GM23248 (cell line): ENCODE measurements around the gene EHMT1. TPM values are rescaled to one million over a fixed set of nuclear protein-coding genes. Genes with fewer than 3 reads are reported as not detected.

Experiments used
- DNase-seq: peaks from one replicate; pipeline ENCODE4 v3.0.0-alpha.2; 2015
- H2AFZ ChIP-seq: fragments of 200-600 bp; sonication (generic); 2 replicates; pipeline ENCODE4 v1.6.1; 2016; ENCODE audit warnings: antibody characterized with exemption
- H3F3A ChIP-seq: fragments of 200-600 bp; sonication (generic); 2 replicates; pipeline ENCODE4 v1.6.1; 2016; ENCODE audit warnings: mild to moderate bottlenecking, antibody characterized with exemption, mixed run types; ENCODE audit not compliant: insufficient read depth
- H3K27ac ChIP-seq: fragments of 200-600 bp; sonication (generic); 2 replicates; pipeline ENCODE4 v1.5.1; 2016; ENCODE audit warnings: mild to moderate bottlenecking
- H3K27me3 ChIP-seq: fragments of 200-600 bp; sonication (generic); replicated peaks from 2 replicates; pipeline ENCODE4 v1.6.1; 2016; ENCODE audit warnings: mild to moderate bottlenecking; ENCODE audit not compliant: insufficient read depth
- H3K36me3 ChIP-seq: fragments of 200-600 bp; sonication (generic); 2 replicates; pipeline ENCODE4 v1.6.1; 2016; ENCODE audit warnings: low read depth, mild to moderate bottlenecking
- H3K4me1 ChIP-seq: fragments of 200-600 bp; sonication (generic); 2 replicates; pipeline ENCODE4 v1.6.1; 2016; ENCODE audit warnings: mild to moderate bottlenecking; ENCODE audit not compliant: insufficient read depth
- H3K4me2 ChIP-seq: fragments of 200-600 bp; sonication (generic); one replicate; pipeline ENCODE4 v1.6.1; 2016; ENCODE audit warnings: mild to moderate bottlenecking; ENCODE audit not compliant: unreplicated experiment
- H3K4me3 ChIP-seq: fragments of 200-600 bp; sonication (generic); 2 replicates; pipeline ENCODE4 v1.5.1; 2016; ENCODE audit warnings: mild to moderate bottlenecking
- H3K79me2 ChIP-seq: fragments of 200-600 bp; sonication (generic); 2 replicates; pipeline ENCODE4 v1.6.1; 2016; ENCODE audit warnings: mild to moderate bottlenecking; ENCODE audit not compliant: insufficient read depth
- H3K9ac ChIP-seq: fragments of 200-600 bp; sonication (generic); 2 replicates; pipeline ENCODE4 v1.6.1; 2016; ENCODE audit warnings: mild to moderate bottlenecking
- H3K9me2 ChIP-seq: fragments of 200-600 bp; sonication (generic); 2 replicates; pipeline ENCODE4 v1.6.1; 2016; ENCODE audit warnings: mixed run types, mild to moderate bottlenecking, moderate library complexity; ENCODE audit not compliant: insufficient read depth
- H3K9me3 ChIP-seq: fragments of 200-600 bp; sonication (generic); one replicate; pipeline ENCODE4 v1.6.1; 2017; ENCODE audit warnings: low read depth
- H4K20me1 ChIP-seq: fragments of 200-600 bp; sonication (generic); 2 replicates; pipeline ENCODE4 v1.6.0; 2016; ENCODE audit not compliant: insufficient read depth
- EZH2 ChIP-seq: fragments of 200-600 bp; sonication (generic); IDR thresholded peaks from 2 replicates; pipeline ENCODE4 v1.6.1; 2018; ENCODE audit warnings: antibody characterized with exemption, mild to moderate bottlenecking; ENCODE audit not compliant: insufficient read depth, poor library complexity, severe bottlenecking
- EZH2phosphoT487 ChIP-seq: fragments of 200-600 bp; sonication (generic); IDR thresholded peaks from 2 replicates; pipeline ENCODE4 v1.6.1; 2018; ENCODE audit warnings: antibody characterized with exemption, moderate library complexity, mild to moderate bottlenecking, low read depth; ENCODE audit not compliant: insufficient read depth
- whole genome bisulfite sequencing, 2 experiments: methylation state at CpG; one replicate each; pipeline ENCODE4 v1.1.6; 2015 to 2017; ENCODE audit warnings: low lambda C conversion rate in 2 of 2, low coverage in 1 of 2; ENCODE audit errors: missing lambda C conversion rate in 2 of 2; 5-methylcytosine and 5-hydroxymethylcytosine counted together
- in situ Hi-C: fragments of 300-500 bp; cut with MboI; formaldehyde crosslinking; loops from 2 replicates; pipeline ENCODE4 v1.15.0; 2020
- polyA plus RNA-seq: library from polyadenylated mRNA; unstranded; fragments of >200 nt; fragmentation: Nextera tagmentation; extraction: Ambion mirVana; gene quantifications from 2 replicates; pipeline ENCODE4 v1.2.1, GENCODE V29; 2016
- total RNA-seq: library from RNA; depleted of rRNA; stranded (reverse); fragments of >200 nt; shearing (Covaris generic); gene quantifications from 2 replicates; pipeline ENCODE4 v1.2.3, GENCODE V29; 2014

The EHMT1 gene
- total and polyA plus RNA-seq, 2 experiments from 2014 or later = 26.8 to 31.0 TPM

GRCh38 chr9:137795156-137795666 is 176.4 kb downstream of the EHMT1 start:
- WGBS, 2 experiments = 89% methylated on average over 9 of the region's 9 CpGs
- in situ Hi-C loops = no loop called here
- Histone ChIP-seq H3F3A (no peaks in the 10 kb centered on the region), H2AFZ (no peak overlapping the region), H3K9me3 (no peaks in the 10 kb centered on the region), H3K9ac (no peak overlapping the region), H3K27me3 (no peaks in the 10 kb centered on the region), H3K27ac (no peak overlapping the region), H3K36me3 (peaks cover 28% of the 10 kb centered on the region), H3K4me2 (no peak overlapping the region), H3K9me2 (no peaks in the 10 kb centered on the region), H3K4me1 (no peaks in the 10 kb centered on the region), H3K79me2 (no peaks in the 10 kb centered on the region), H4K20me1 (no peaks in the 10 kb centered on the region), H3K4me3 (no peak overlapping the region)
- TF ChIP-seq EZH2 = no peak
- TF ChIP-seq EZH2phosphoT487 = no peak
- no peak for DNase-seq

DNA sequence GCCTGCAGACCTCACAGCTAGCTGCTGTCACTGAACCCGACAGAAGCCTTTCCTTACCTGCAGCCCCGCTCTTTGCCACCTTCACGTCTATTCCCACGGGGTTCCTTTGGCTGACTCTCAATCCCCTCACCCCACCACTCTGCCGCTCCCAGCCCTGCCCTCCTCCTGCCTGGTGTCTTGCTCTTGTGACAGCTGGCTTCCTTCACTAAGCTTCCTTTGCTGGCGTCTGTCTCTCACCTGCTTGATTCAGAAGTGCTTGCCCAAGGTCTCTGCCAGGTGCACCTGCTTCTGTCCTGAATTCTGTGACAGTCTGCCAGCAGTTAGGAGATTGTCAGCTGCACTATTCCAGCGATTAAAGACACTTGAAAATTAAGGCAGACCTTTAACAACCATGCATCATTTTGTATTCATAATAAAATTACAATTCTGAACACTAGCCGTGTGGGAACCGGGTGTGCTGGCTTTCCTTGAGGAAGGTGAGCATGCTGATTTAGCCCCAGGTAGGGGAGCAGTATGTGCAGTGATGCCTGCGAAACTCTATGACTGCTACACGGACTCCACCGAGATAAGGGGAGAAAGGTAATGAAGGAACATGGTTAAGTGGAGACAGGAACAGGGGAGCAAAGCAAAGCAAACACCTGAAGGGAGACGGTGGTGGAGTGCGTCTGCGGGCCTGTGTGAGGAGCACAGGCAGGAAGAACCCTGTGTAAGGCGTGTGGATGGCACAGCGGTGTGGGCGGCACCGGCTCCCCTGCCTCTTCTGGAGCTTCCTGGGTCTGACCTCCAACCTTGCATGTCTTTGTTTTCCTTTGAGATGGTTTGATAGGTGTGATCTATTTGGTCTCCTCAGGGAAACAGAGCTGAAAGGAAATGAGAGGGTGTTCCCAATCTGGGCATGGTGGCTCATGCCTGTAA is 178.7 kb downstream of the EHMT1 start:
- Histone ChIP-seq H3K27ac (no peak overlapping the region), H3K4me3 (no peak overlapping the region), H3K4me1 (no peaks in the 10 kb centered on the region), H3F3A (no peaks in the 10 kb centered on the region), H4K20me1 (no peaks in the 10 kb centered on the region), H3K79me2 (no peaks in the 10 kb centered on the region), H3K27me3 (no peaks in the 10 kb centered on the region), H3K9me3 (no peaks in the 10 kb centered on the region), H3K9ac (no peak overlapping the region), H3K4me2 (no peak overlapping the region), H3K9me2 (no peaks in the 10 kb centered on the region), H2AFZ (no peak overlapping the region), H3K36me3 (peaks cover 15% of the 10 kb centered on the region)
- TF ChIP-seq EZH2 (no peak), EZH2phosphoT487 (no peak)
- in situ Hi-C loops = no loop called here
- no peak for DNase-seq
- WGBS, 2 experiments = 96% methylated on average over 19 of the region's 19 CpGs

GRCh38 chr9:137798142-137798541 is 179.3 kb downstream of the EHMT1 start:
- no peak overlapping the region for H3K4me2 ChIP-seq
- H4K20me1 ChIP-seq = no peaks in the 10 kb centered on the region
- H3K27me3 ChIP-seq = no peaks in the 10 kb centered on the region
- peaks cover 11% of the 10 kb centered on the region for H3K36me3 ChIP-seq
- H3K9me2 ChIP-seq = no peaks in the 10 kb centered on the region
- H3K9ac ChIP-seq = no peak overlapping the region
- in situ Hi-C loops = no loop called here
- no peak overlapping the region for H3K4me3 ChIP-seq
- 91 to 96% methylated on average over 9 of the region's 9 CpGs for WGBS, 2 experiments
- no peak overlapping the region for H3K27ac ChIP-seq
- no peak for DNase-seq
- H3K9me3 ChIP-seq = no peaks in the 10 kb centered on the region
- TF ChIP-seq EZH2phosphoT487 (no peak), EZH2 (no peak)
- H3K79me2 ChIP-seq = no peaks in the 10 kb centered on the region
- H3F3A ChIP-seq = no peaks in the 10 kb centered on the region
- no peaks in the 10 kb centered on the region for H3K4me1 ChIP-seq
- no peak overlapping the region for H2AFZ ChIP-seq

GRCh38 chr9:137798901-137799629 is 180.3 kb downstream of the EHMT1 start:
- no peaks in the 10 kb centered on the region for H3K9me3 ChIP-seq
- no peak overlapping the region for H2AFZ ChIP-seq
- DNase-seq = no peak
- no peak overlapping the region for H3K4me2 ChIP-seq
- TF ChIP-seq EZH2phosphoT487 (no peak), EZH2 (no peak)
- H3K79me2 ChIP-seq = no peaks in the 10 kb centered on the region
- in situ Hi-C loops = no loop called here
- no peaks in the 10 kb centered on the region for H3K9me2 ChIP-seq
- no peak overlapping the region for H3K9ac ChIP-seq
- peaks cover 5% of the 10 kb centered on the region; the same call in 1 of the 2 replicates for H3K36me3 ChIP-seq
- 95 to 96% methylated on average over 20 to 21 of the region's 21 CpGs for WGBS, 2 experiments
- no peak overlapping the region for H3K4me3 ChIP-seq
- no peak overlapping the region for H3K27ac ChIP-seq
- H4K20me1 ChIP-seq = no peaks in the 10 kb centered on the region
- H3F3A ChIP-seq = 0 out of 2 replicates have a peak, but pooled peaks cover under 1% of the 10 kb centered on the region
- no peaks in the 10 kb centered on the region for H3K4me1 ChIP-seq
- H3K27me3 ChIP-seq = no peaks in the 10 kb centered on the region
